Osteocyte (in vitro differentiated cells): Measurements from ENCODE around the gene HCFC2. TPM values are rescaled to one million over a fixed set of nuclear protein-coding genes. Genes with fewer than 3 reads are reported as not detected.

Experiments used
- DNase-seq: peaks from one replicate; pipeline ENCODE4 v3.0.0; 2021; ENCODE audit warnings: mixed read lengths; ENCODE audit not compliant: unreplicated experiment; ENCODE audit errors: extremely low spot score
- H3K27ac Mint-ChIP-seq: one replicate; pipeline ENCODE4 v1.8.0; 2021; ENCODE audit warnings: mild to moderate bottlenecking, mixed read lengths; ENCODE audit not compliant: unreplicated experiment
- H3K27me3 Mint-ChIP-seq: one replicate; pipeline ENCODE4 v1.8.0; 2021; ENCODE audit warnings: mixed read lengths; ENCODE audit not compliant: unreplicated experiment
- H3K36me3 Mint-ChIP-seq: one replicate; pipeline ENCODE4 v1.8.0; 2021; ENCODE audit warnings: mixed read lengths; ENCODE audit not compliant: unreplicated experiment
- H3K4me1 Mint-ChIP-seq: one replicate; pipeline ENCODE4 v1.8.0; 2021; ENCODE audit warnings: mixed read lengths; ENCODE audit not compliant: unreplicated experiment
- H3K4me3 Mint-ChIP-seq: one replicate; pipeline ENCODE4 v1.8.0; 2021; ENCODE audit warnings: mild to moderate bottlenecking, moderate library complexity, mixed read lengths; ENCODE audit not compliant: unreplicated experiment
- H3K9me3 Mint-ChIP-seq: one replicate; pipeline ENCODE4 v1.8.0; 2021; ENCODE audit warnings: mixed read lengths; ENCODE audit not compliant: unreplicated experiment
- total RNA-seq: library from RNA; stranded (reverse); gene quantifications from 2 replicates; pipeline ENCODE4 v1.2.1, GENCODE V29; 2021
- TF ChIP-seq, protein P1 (sequence below): fragments of 200-600 bp; sonication (generic); IDR thresholded peaks from 2 replicates; pipeline ENCODE4 v1.5.0; 2021; ENCODE audit warnings: antibody characterized with exemption, mild to moderate bottlenecking, moderate library complexity

The HCFC2 gene
- total RNA-seq, 1 donor from 2014 or later: 21.3 TPM

DNA sequence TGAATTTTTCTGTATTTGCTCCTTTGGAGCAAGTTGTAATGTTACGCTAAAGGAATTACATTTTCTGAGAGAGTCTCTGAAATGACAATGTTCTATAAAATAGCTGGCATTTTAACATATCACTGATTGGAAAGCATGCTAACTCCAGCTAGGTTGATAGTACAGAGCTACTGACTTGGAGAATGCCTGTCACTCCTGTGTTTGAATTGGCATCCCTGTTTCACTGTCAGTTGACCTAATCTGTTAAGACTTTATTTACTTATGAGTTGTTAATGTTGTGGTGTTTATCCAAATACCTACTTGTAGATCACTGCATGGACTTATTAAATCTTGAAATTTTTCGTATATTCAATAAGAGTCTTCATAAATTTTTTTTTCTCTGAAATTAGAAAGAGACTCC is 33.6 kb downstream of the HCFC2 start:
- H3K4me1 Mint-ChIP-seq: no peaks in the 10 kb centered on the region
- H3K9me3 Mint-ChIP-seq: no peaks in the 10 kb centered on the region
- TF ChIP-seq, protein P1, sequence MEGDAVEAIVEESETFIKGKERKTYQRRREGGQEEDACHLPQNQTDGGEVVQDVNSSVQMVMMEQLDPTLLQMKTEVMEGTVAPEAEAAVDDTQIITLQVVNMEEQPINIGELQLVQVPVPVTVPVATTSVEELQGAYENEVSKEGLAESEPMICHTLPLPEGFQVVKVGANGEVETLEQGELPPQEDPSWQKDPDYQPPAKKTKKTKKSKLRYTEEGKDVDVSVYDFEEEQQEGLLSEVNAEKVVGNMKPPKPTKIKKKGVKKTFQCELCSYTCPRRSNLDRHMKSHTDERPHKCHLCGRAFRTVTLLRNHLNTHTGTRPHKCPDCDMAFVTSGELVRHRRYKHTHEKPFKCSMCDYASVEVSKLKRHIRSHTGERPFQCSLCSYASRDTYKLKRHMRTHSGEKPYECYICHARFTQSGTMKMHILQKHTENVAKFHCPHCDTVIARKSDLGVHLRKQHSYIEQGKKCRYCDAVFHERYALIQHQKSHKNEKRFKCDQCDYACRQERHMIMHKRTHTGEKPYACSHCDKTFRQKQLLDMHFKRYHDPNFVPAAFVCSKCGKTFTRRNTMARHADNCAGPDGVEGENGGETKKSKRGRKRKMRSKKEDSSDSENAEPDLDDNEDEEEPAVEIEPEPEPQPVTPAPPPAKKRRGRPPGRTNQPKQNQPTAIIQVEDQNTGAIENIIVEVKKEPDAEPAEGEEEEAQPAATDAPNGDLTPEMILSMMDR: no peak
- H3K27ac Mint-ChIP-seq: no peak overlapping the region
- no peaks in the 10 kb centered on the region for H3K27me3 Mint-ChIP-seq
- H3K4me3 Mint-ChIP-seq: no peak overlapping the region
- H3K36me3 Mint-ChIP-seq: peaks cover 52% of the 10 kb centered on the region
- no peak for DNase-seq

DNA sequence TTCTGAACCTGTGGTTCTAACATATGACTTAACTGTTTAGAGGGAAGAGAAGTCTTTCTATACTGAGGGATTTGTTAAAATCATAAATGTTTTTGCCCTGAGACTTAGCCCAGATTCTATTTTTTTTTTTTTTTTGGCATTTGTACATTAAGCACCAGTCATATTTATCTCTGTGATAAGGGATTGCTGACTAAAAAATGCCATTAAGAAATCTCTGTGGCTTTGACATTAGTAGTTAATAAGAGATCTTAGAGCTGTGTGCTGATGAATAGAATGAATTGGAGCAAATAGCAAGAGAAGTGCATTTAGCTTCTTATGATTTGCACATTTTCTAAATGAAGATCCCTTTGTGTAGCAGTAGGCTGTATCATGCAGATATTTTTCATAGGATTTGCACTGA is 41.1 kb downstream of the HCFC2 start:
- Mint-ChIP-seq H3K27me3 (no peaks in the 10 kb centered on the region), H3K9me3 (no peaks in the 10 kb centered on the region), H3K27ac (no peak overlapping the region), H3K4me3 (no peak overlapping the region), H3K4me1 (peaks cover 2% of the 10 kb centered on the region), H3K36me3 (peaks cover 15% of the 10 kb centered on the region)
- TF ChIP-seq, protein P1: no peak
- DNase-seq: no peak

DNA sequence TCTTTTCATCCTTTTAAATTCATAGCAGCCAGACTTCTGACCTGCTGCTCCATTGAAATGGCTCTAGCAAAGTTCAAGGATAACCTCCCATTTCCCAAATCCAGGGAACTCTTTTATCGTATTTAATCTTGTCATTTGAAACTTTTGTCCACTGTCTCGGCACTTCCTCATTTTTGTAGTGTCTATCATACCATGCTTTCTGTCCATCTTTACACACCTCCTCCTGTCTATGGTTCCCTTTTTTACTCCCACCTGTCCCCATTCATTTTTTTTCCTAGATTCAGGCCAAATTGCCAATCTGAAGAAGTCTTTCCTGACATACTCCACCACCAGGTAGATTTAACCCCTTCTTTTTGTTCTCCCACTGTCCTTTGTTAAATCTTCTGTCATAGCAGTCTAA is 42.6 kb downstream of the HCFC2 start:
- TF ChIP-seq, protein P1: no peak
- Mint-ChIP-seq H3K36me3 (peaks cover 11% of the 10 kb centered on the region), H3K4me1 (peaks cover 2% of the 10 kb centered on the region), H3K9me3 (no peaks in the 10 kb centered on the region), H3K4me3 (no peak overlapping the region), H3K27me3 (no peaks in the 10 kb centered on the region), H3K27ac (no peak overlapping the region)
- no peak for DNase-seq

DNA sequence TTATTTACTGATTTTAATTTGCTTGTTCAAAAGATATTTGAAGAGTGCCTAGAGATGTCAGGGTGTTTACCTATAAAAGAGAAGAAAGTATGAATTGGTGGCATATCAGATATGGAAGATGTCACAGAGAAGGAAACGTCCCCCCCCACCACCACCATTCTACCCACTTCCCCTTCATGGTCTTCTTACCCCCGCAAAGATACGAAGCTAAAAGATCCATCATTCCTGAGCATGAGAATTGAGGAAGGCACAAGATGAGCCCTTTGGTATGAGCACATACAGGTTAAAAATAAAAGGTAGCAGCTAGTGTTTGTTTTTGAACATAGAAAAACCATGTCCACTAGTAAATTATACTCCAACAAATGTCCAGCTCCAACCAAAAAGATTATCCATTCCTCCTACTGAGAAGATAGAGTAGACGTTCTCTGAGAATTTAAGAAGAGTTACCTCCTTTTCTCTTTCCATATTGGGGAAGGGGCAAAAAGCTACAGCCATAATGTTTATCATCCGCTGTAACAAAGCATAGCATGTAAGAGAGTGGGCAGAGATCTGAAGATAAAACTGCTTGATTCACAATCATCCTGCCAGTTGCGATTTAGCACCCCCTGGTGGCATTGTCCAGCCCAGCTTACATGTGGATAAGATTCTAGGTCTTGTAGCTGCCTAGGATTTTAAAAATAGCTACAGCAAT is 44.6 kb downstream of the HCFC2 start:
- Mint-ChIP-seq H3K27ac (peak overlapping the region; percentile 25), H3K9me3 (no peaks in the 10 kb centered on the region), H3K4me1 (peaks cover 2% of the 10 kb centered on the region)

More for the DNA sequence above, 44.6 kb downstream of the HCFC2 start:
- TF ChIP-seq, protein P1: peak; percentile 91
- DNase-seq: peak; percentile 93
- Mint-ChIP-seq H3K4me3 (no peak overlapping the region), H3K36me3 (peaks cover 4% of the 10 kb centered on the region), H3K27me3 (no peaks in the 10 kb centered on the region)
